ENCODE measurements around the gene MACROD2.

MACROD2 gene

DNA sequence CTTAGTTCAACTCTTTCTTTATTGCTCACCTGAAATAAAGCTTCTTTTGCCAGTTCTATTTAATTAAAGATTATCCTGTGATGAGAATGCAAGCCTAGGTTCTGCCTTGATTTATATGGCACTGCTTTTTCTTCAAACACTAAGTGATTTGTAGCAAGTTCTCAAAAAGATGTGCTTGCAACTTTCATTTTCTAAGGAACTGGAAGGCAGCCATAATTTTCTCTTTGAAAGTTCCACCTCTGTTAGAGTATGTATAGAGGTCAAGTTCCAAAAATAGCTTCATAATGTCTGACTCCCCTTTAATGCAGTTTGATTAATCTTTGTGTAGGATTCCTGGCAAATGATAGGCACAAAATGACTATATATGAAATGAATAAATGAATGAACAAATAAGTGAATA, 870.4 kb downstream of the MACROD2 start:
- no peak for DNase-seq (ENCODE audit: low read depth in 2 of 2)

DNA sequence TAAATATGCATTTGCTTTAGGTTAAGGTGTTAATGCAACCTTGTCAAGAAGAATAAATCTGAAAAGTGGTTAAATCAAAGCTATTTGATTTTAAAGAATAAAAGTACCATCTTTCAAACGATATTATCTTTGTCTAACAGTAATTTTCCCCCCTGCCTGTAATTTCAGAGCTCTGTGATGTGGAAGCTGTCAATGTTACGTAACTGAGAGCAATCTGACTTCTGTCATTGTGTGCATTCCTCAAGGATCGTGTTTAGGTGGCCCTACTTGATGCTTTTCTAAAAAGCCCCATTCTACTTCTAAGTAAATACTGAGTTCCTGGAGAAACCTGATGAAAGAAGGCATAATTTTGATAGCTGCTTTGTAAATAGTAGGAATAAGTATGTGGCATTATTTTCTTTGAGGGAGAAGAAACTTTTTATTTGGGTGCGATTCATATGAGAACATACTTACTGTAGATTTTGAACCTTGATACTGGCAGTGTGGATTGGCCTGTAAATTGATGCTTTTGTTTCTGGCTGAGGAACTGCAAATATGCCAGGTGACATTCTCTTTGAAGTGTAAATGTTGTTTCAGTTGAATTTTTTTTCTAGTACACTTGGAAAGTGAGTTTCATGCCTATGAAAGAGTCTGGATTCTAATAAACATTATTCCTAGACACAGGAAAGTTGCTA, 871.7 kb downstream of the MACROD2 start:
- no peak for DNase-seq (ENCODE audit: low read depth in 2 of 2)

DNA sequence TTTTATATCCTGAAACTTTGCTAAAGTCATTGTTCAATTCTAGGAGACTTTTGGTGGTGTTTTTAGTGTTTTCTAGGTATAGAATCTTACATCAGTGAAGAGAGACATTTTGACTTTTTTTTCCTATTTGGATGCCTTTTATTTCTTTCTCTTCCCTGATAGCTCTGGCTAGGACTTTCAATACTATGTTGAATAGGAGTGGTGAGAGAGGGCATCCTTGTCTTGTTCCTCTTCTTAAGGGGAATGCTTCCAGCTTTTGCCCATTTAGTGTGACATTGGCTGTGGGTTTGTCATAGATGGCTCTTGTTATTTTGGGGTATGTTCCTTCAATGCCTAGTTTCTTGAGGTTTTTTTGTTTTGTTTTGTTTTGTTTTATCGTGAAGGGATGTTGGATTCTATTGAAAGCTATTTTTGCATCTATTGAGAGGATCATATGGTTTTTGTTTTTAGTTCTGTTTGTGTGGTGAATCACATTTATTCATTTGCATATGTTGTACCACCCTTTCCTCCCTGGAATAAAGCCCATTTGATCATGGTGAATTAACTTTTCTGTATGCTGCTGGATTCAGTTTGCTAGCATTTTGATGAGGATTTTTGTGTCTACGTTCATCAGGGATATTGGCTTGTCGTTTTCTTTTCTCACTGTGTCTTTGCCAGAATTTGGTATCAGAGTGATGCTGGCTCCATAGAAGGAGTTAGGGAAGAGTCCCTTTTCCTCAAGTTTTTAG, 882.1 kb downstream of the MACROD2 start:
- no peak for DNase-seq (ENCODE audit: low read depth in 2 of 2)

DNA sequence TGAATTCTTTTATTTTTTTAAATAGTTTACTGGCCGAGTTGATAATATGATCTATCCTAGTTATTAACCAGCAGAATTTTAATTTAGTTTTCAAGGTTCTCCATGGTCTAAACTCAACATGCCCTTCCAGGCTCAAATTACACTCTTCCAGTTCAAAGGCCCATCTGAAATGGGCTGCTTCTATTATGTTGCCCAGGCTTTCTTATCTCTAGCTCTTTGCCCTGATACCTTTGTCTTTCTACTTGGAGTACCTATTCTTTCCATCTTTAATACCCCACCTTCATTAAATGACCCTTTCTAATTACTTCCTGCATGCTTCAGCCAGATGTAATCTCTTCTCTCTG, 883.3 kb downstream of the MACROD2 start:
- DNase-seq (ENCODE audit: low read depth in 2 of 2), result no peak

DNA sequence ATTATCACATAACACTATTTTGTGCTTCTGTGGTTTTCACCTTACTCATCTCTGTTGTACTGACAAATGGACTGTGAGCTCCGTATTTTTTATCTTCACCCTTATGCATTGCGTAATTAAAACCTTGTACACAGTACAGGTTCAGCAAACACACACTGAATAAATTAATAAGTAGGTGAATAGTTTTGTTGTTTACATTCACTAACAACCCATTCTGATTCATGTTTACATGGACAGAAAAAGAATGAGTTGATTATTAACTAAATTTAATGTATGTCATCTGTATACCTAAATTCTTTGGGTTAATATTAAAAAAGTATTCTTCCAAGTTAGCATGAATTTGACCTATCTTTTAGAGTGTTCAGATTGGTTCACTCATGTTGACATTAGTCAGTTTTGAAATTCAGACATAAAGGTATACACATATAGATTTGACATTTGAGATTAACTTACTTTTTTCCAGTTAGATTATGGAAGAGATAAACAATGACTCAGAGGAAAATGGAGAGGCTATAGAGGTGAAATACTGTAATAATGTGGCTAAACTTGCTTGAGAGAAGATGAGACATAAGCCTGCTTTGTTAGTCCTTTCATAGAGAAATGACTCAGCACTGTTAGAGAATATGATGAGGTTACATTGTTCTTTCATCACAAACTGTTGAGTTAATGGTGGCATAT, 883.8 kb downstream of the MACROD2 start:
- DNase-seq (ENCODE audit: low read depth in 2 of 2), result peak; percentile 62 to 70

DNA sequence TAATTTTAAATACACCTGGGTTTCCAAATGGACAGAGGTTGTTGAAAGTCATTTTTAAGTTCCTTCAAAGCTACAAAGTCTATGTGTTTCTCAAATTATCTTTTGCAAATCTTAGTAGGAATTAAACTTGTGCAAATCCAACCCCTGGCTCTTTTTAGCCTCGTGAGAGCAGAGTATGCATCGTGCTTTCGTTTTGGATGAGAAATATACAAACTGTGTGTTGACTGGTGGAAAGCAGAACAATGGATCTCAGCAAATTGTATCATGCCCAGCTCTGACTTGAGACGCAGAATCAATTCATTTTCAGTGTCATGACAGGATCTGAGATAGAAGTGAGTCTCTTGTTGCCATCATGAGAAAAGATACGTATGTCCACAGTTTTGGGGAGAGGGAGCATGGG, 884.5 kb downstream of the MACROD2 start:
- DNase-seq (ENCODE audit: low read depth in 2 of 2), result no peak

DNA sequence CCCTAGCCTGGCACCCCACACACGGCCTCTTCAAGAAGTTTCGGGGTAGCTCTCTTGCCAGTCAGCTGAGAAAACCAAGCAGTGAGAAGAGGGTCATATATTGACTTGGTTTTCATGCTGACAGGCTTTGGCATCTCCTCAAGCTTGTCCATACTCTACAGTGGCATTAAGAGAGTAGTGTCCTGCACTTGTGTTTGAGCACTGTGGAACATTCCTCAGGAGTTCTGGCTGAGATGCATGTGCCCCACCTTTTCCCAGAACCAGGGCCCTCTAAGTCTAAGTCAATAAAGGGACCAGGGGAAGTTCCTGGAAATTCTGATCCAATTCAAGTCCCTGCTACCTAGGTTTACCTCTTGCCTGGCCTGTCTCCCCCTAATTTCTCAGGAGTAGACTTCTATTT, 886.2 kb downstream of the MACROD2 start:
- no peak for DNase-seq (ENCODE audit: low read depth in 2 of 2)

DNA sequence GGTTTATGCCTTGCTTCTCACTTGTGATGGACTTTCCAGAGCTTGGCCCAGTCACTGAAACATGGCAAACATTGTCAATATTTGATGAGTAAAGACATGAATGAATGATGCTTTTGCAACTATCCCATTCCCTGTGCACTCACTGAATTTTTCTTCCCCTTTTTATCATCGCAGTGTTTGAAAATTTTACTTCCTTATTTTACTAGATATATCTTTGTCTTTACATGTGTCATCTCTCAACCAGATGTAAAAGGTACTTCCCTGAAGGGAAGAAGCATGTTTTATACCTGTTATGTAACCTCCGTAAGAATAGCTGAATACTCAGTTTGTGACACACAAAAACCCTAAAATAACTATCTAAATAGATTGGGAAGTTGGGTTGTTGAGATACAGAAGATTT, 886.8 kb downstream of the MACROD2 start:
- no peak for DNase-seq (ENCODE audit: low read depth in 2 of 2)

DNA sequence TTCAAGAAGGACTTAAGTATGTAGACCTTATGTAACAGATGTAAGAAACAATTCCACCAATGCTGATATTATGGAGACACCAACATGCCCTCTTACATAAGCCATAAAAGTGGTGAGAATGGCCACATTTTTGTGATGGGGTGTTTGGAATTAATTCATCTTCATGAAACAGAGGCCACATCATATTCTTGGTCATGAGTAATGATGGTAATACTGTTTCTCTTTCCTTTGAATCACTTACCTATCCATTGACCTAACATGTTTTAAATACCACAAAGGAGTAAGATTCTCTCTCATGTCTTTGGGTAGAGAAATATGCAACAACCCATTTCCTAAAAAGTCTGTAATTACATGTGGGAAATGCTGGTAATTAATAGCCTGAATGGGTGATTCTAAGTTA, 887.5 kb downstream of the MACROD2 start:
- DNase-seq (ENCODE audit: low read depth in 2 of 2), result no peak

DNA sequence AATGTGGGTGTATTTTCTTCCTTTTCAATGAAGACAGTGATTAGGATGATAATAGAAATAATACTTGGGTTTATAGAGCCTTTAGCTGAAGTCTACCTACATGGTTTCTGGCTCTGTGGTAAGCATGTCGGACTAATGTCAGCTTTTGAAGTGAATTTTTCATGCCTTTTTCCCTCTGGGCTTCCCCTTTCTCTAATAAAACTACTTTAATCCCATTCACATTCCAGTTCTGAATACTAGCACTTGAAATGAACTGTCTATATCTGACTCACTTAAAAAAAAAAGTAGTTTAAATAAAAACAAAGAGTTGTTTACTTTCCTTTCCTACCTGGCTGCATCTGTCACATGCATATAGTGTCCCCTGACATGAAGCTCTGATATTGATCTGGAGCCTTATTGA, 888.0 kb downstream of the MACROD2 start:
- no peak for DNase-seq (ENCODE audit: low read depth in 2 of 2)

DNA sequence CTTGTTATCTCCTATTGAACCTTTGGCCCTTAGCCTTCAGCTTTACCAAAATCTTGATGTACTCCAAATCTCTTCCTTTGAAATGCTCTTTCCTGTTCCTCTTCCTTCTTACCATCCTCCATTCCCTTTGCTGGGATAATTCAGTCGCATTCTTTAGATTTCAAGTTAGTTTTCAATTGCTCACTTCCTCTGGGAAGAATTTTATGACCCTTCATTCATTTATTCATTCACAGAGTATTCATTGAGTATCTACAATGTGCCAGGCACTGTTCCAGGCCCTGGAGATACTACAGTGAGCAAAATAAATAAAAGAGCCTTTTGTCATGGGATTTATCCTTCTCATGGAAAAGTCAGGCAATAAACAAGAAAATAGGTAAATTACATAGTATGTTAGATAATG, 890.3 kb downstream of the MACROD2 start:
- no peak for DNase-seq (ENCODE audit: low read depth in 2 of 2)

DNA sequence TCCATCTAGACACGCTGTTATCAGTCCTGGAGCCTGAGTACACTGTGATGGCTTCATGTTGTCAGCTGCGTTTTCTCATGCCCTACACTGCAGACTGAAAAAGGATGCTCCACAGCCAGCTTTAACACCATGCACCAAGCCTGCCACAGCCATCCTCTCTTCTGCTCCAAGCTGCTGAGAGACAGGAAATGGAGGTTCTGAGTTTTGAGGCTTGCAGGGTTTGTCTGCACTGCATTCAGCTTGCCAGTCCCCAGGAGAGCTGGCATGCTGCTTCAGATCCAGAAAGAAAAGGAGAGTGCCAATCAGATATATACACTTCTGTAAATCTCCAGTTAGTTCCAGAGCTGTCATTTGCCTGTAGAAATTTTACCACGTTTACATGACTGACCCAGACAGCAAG, 892.8 kb downstream of the MACROD2 start:
- DNase-seq (ENCODE audit: low read depth in 2 of 2), result no peak

DNA sequence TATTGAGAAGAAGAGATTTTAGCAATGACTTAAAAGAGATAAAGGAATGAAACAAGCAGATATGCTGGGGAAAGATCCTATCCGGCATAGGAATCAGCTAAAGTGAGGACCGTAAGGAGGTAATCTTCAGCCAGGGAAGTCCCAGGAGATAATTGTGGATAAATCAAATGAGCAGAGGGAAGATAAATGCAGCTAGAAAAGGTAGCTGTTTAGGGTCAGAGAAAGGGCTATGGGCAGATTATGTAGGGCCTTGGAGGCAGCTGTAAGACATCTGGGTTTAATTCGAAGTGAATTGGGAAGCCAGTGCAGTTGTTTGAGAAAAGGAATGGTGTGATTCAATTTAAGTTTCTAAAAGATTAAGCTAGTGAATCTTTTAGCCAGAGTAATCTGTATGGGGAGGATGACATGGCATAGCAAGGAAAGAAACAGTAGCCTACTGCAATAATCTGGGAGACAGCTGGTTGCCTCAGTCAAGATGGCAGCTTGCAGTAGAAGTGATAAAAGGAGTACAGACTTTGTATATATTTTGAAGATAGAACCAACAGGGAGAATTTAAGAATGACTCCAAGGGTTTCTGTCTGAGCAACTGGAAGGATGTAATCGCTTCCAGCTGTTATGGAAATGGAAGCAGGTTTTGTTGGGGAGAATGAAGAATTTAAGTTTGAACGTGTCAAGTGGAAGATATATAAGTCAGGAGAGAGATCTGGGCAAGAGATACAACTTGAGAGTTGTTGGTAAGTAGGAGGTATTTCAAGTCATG, 894.4 kb downstream of the MACROD2 start:
- DNase-seq (ENCODE audit: low read depth in 2 of 2), result no peak

DNA sequence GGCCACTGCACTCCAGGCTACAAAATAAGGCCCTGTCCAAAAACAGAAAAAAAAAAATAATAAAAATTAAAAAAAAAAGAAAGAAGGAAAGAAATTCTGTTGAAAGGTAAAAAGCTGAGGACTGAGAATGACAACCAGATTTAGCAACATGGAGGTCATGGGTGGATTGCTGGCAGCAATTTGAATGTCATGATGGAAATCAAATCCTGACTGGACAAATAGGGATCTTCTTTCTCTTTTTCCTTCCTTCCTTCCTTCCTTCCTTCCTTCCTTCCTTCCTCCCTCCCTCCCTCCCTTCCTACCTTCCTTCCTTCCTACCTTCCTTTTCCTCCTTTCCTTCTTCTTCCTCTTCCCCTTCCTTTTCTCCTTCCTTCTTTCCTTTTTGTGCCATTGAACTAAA, 895.4 kb downstream of the MACROD2 start:
- no peak for DNase-seq (ENCODE audit: low read depth in 2 of 2)

DNA sequence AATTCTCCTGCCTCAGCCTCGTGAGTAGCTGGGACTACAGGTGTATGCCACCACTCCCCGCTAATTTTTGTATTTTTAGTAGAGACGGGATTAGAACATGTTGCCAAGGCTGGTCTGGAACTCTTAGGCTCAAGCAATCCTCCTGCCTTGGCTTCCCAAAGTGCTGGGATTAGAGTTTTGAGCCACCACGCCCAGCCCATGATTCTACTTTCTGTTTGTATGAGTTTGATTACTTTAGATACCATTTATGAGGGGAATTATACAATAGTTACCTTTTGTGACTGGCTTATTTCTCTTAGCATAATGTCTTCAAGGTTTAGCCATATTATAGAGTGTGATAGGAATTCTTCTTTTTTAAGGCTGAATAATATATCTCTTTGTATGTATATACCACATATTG, 897.5 kb downstream of the MACROD2 start:
- DNase-seq (ENCODE audit: low read depth in 2 of 2), result no peak

DNA sequence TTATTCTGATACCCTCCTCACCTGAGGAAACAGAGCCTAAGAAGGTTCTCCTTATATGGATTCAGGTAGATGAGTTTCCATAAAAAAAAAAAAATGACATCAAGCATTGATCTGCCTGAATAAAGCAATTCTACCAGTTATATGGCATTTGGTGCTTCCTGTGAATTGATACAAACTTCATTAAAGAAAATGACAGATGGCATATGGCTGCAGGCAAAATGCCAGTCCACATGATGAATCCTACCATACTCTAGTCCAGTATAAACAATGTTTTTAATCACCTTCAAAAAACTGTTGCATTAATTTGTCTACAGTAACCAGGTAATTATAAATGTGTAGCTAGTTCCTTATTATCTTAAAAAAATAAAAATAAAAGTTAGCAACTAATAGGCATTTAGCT, 901.3 kb downstream of the MACROD2 start:
- no peak for DNase-seq (ENCODE audit: low read depth in 2 of 2)

DNA sequence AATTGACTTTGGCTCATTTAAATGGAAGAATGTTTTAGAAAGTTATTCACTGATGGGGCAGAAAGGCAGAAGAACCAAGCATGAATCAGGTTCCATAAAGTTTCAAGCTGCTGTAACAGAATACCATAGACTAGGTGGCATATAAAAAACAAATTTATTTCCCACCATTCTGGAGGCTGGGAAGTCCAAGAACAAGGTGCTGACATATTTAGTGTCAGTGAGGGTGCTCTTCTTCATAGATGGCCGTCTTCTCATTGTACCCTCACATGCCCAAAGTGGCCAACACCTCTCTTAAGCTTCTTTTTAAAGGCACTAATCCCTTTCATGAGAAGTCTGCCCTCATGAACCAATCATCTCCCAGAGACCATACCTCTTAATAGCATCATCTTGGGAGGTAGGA, 902.3 kb downstream of the MACROD2 start:
- no peak for DNase-seq (ENCODE audit: low read depth in 2 of 2)

DNA sequence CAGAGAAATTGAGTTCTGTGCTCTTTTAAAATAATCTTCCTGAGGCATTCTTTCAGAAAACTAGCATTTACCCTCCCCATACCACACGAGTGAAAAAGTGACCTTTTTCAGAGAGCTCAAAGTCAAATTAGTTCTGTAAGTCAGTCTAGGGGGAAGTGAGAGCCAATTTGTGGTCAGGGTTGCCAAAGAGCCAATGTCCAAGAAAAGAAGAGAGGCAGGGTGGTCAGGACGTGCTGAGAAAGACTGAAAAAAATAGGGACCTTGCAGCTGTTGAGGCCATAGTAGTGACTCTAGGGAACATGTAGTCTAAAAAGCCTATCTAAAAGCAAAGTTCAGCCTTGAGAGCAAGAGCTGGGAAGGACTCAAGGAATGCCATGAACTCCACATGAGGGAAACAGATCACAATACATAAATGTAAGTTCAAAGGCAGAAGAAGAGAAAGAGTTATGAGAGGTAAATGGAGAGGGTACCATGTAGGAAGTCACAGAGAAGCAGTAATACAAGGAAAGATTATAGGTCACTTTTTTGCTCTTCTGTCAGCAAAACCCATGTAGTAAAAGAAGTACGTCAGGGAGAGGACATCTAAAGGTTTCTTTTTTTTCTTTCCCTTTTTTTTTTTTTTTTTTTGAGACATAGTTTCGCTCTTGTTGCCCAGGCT, 907.2 kb downstream of the MACROD2 start:
- DNase-seq (ENCODE audit: low read depth in 2 of 2), result no peak

DNA sequence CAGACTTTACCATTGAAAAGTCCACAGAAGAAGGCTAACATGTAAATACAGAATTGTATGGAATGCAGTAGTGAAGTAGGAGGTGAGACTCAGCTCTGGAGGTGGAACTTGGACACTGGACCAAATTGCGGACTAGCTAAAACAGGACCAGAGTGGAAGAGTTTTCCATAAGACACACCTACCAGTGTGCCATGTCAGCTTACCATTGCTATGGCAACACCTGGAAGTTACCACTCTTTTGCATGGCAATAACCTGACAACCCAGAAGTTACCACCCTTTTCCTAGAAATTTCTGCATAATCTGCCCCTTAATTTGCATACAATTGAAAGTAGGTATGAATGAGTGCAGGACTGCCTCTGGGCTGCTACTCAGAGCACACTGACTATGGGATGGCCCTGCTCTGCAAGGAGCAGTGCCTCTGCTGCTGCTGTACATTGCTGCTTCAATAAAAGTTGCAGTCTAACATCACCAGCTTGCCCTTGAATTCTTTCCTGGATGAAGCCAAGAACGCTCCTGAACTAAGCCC, 911.7 kb downstream of the MACROD2 start:
- no peak for DNase-seq (ENCODE audit: low read depth in 2 of 2)

DNA sequence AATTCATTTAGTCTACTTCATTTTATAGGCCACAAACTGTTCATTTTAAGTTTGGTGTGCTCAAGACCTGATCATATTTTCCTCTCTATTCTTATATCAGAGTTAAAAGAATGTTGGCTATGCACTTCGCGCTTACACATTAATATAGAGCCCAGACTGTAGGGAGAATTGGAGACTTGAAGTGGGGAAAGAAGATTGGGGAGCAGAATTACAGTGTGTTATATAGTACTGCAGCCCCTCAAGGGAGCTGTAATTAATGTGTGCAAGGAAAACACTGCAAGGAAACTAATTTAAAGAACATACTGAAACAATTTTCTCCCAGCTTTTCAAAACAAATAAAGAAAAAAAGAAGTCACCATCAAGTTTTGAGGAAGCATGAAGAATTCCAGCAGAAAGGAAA, 914.8 kb downstream of the MACROD2 start:
- DNase-seq (ENCODE audit: low read depth in 2 of 2), result no peak

DNA sequence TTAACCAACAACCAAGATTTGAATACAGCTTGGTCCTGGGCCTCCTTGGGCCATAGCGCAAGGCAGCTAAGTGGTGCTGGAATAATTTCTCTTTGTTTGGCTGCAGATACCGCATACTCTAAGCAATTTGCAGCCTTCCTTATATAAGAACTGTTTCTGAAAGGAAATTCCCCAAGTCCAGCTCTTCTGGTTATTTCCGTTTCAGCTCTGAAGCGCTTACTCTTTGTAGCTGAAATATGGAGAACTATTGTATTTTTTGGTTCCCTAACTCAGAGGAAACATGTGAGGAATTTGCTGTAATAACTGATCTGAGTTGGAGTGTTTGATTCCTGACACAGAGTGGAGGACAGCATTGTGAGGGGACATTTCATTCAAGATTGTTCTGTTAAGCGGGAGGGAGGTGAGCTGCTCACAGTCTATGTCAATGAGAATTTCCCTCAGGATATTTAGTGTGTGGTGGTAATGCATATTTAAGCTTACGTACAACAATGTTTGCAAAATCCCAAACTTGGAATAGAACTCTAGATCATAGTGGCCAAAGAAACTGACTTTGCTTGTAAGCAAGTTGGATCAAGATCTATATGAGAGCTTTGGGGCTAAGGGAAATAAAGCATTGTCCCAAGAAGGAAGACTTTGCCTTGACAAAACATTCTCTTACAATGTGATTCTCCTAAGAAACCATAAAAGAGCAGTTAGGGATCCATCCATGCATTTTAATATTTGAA, 918.7 kb downstream of the MACROD2 start:
- no peak for DNase-seq (ENCODE audit: low read depth in 2 of 2)
